ENCODE measurements around the gene ATP9B.

DNA sequence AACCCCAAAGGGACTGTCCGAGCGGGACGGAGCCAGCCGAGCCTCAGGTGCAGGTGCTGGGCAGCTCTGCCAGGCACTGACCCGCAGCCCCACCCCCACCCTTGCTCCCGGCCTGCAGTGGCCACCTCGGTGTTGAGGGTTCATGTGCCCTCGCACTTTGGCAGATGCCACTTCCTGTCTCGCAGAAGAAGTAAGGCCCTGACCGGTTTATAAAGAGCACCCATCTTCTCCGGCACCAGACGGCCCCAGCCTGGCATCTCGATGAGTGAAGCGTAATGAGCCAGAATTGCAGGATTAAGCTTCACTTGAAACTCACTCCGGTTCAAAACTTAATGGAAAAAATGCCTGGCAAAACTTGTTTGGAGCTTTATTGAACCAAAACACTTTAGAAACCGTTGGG, 315.6 kb downstream of the ATP9B start:
- no peak for TF ChIP-seq POLR2A (IDR thresholded peaks at IDR 0.05; ENCODE audit: low read depth, low read length)
- TF ChIP-seq SPI1 (IDR thresholded peaks at IDR 0.05; ENCODE audit: low read depth, low read length): no peak

Data from GM12891 (cell line).